Epithelial cell of esophagus (primary cell): ENCODE results near the gene PTRH1.

Experiments
- DNase-seq: peaks from one replicate; pipeline ENCODE4 v3.0.0; 2010; ENCODE audit warnings: low read depth
- H3K4me3 ChIP-seq: 2 replicates; pipeline ENCODE4 v1.5.1; 2011; ENCODE audit warnings: mild to moderate bottlenecking, low read length, control low read depth
- CTCF ChIP-seq: IDR thresholded peaks from 2 replicates; pipeline ENCODE4 v1.5.1; 2011; ENCODE audit warnings: low read depth, mild to moderate bottlenecking, low read length, control low read depth, inconsistent platforms; ENCODE audit not compliant: insufficient read depth; ENCODE audit errors: missing control alignments

Gene PTRH1

GRCh38 chr9:127694890-127695720 lies 20.4 kb downstream of the PTRH1 start:
- H3K4me3 ChIP-seq: no peak overlapping the region
- DNase-seq: no peak
- no peak for TF ChIP-seq CTCF

GRCh38 chr9:127693697-127694096 lies 21.8 kb downstream of the PTRH1 start:
- no peak overlapping the region for H3K4me3 ChIP-seq
- TF ChIP-seq CTCF: no peak
- no peak for DNase-seq

DNA sequence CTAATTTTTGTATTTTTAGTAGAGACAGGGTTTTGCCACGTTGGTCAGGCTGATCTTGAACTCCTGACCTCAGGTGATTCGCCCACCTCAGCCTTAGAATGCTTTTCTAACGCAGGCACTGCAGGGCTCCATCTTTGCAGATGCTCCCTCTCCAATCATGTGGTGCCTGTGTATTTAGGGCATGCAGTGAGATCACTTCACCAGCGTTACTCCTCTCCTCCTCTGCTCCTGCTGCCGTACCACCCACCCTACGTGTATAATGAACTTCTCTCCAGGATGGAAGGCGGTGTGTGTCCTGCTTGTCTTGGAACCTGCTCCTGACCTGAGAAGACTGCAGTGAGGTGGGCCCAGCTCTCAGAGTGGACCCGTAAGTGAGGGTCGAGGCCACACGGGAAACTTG lies 22.3 kb downstream of the PTRH1 start:
- no peak for TF ChIP-seq CTCF
- DNase-seq: no peak
- H3K4me3 ChIP-seq: no peak overlapping the region

DNA sequence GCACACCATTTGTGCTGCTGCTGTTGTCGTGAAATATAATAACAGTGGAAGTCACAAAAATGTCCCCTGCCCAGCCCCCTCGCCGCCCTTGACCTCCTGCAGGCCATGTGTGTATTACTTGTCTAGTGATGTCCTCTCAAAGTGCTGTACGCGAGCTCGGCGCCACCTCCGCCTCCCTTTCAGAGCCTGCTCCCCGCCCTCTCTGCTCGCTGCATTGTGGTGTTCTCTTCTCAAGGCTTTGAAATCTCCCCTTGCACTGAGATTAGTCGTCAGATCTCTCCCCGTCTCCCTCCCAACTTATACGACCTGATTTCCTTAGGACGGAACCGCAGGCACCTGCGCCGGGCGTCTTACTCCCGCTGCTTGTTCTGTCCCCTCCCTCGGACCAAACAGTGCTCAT lies 23.4 kb downstream of the PTRH1 start:
- no peak overlapping the region for H3K4me3 ChIP-seq
- TF ChIP-seq CTCF: no peak
- DNase-seq: no peak

DNA sequence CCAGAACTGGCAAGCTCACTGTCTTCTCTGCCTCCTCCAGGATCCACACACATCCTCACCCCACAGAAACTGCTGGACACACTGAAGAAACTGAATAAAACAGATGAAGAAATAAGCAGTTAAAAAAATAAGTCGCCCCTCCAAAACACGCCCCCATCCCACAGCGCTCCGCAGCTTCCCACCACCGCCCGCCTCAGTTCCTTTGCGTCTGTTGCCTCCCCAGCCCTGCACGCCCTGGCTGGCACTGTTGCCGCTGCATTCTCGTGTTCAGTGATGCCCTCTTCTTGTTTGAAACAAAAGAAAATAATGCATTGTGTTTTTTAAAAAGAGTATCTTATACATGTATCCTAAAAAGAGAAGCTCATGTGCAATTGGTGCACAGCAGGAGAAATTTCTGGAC lies 24.7 kb downstream of the PTRH1 start:
- no peak overlapping the region for H3K4me3 ChIP-seq
- no peak for DNase-seq
- TF ChIP-seq CTCF: no peak

GRCh38 chr9:127689329-127690000 lies 26.0 kb downstream of the PTRH1 start:
- DNase-seq: no peak
- no peak for TF ChIP-seq CTCF
- H3K4me3 ChIP-seq: no peak overlapping the region
